RWPE2 (cell line): Measurements from ENCODE around the gene OR2F2.

Source experiments
- ATAC-seq: fragments of 200-7000 bp; cut with Tn5 transposase; 3 replicates; pipeline ENCODE4 v1.9.1; 2021; ENCODE audit warnings: low read depth
- DNase-seq: peaks from one replicate; pipeline ENCODE4 v3.0.0-alpha.2; 2020; ENCODE audit warnings: low spot score
- H3K27ac ChIP-seq: fragments of 450-650 bp; 2 replicates; pipeline ENCODE4 v1.5.1; 2017; ENCODE audit warnings: mild to moderate bottlenecking; ENCODE audit not compliant: poor library complexity, severe bottlenecking
- H3K27me3 ChIP-seq: fragments of 250-450 bp; sonication (Bioruptor Pico); 2 replicates; pipeline ENCODE4 v1.5.1; 2021; ENCODE audit warnings: mild to moderate bottlenecking, moderate library complexity; ENCODE audit not compliant: insufficient read depth, poor library complexity, severe bottlenecking
- H3K36me3 ChIP-seq: fragments of 250-450 bp; sonication (Bioruptor Pico); 2 replicates; pipeline ENCODE4 v1.5.1; 2020; ENCODE audit warnings: low read depth, mild to moderate bottlenecking, moderate library complexity
- H3K4me1 ChIP-seq: fragments of 250-450 bp; sonication (Bioruptor Pico); 2 replicates; pipeline ENCODE4 v1.5.1; 2021; ENCODE audit warnings: mild to moderate bottlenecking, moderate library complexity; ENCODE audit not compliant: insufficient read depth, poor library complexity, severe bottlenecking
- H3K4me3 ChIP-seq: fragments of 250-450 bp; sonication (Bioruptor Pico); 2 replicates; pipeline ENCODE4 v1.5.1; 2021; ENCODE audit warnings: mild to moderate bottlenecking, moderate library complexity; ENCODE audit not compliant: severe bottlenecking
- H3K9me3 ChIP-seq: fragments of 250-450 bp; sonication (Bioruptor Pico); 2 replicates; pipeline ENCODE4 v1.5.1; 2021; ENCODE audit warnings: mild to moderate bottlenecking, moderate library complexity; ENCODE audit not compliant: severe bottlenecking
- CTCF ChIP-seq: fragments of 450-650 bp; IDR thresholded peaks from one replicate; pipeline ENCODE4 v1.5.1; 2017; ENCODE audit warnings: mild to moderate bottlenecking, moderate library complexity; ENCODE audit not compliant: poor library complexity, severe bottlenecking

Gene OR2F2

GRCh38 chr7:143900230-143900766 is 34.7 kb upstream of the OR2F2 start:
- TF ChIP-seq CTCF, result no peak
- Histone ChIP-seq H3K36me3 (no peaks in the 10 kb centered on the region; the same call in 1 of the 2 replicates), H3K27me3 (no peaks in the 10 kb centered on the region), H3K4me3 (peak overlapping the region; percentile 64), H3K4me1 (peaks cover 14% of the 10 kb centered on the region), H3K27ac (peak overlapping the region; percentile 77), H3K9me3 (no peaks in the 10 kb centered on the region)
- DNase-seq (no peak), ATAC-seq (no peak; the same call in 2 of the 3 replicates)

GRCh38 chr7:143901332-143901667 is 33.7 kb upstream of the OR2F2 start:
- TF ChIP-seq CTCF, result no peak
- ATAC-seq (peak; percentile 43), DNase-seq (no peak)
- peaks cover 14% of the 10 kb centered on the region for H3K4me1 ChIP-seq
- peak overlapping the region; percentile 64 for H3K4me3 ChIP-seq
- no peaks in the 10 kb centered on the region for H3K9me3 ChIP-seq
- H3K27ac ChIP-seq, result peak overlapping the region; percentile 77
- H3K36me3 ChIP-seq, result no peaks in the 10 kb centered on the region
- no peaks in the 10 kb centered on the region for H3K27me3 ChIP-seq

GRCh38 chr7:143901668-143902331 is 33.2 kb upstream of the OR2F2 start, which contains the start of gene TCAF1:
TSS of gene TCAF1 (minus strand) at chr7:143902176. CDS start at chr7:143876608, 25,568 bp downstream.
- DNase-seq, result peak; percentile 94
- H3K36me3 ChIP-seq, result no peaks in the 10 kb centered on the region
- ATAC-seq, result peak; percentile 92
- TF ChIP-seq CTCF, result peak; percentile 61
- H3K27ac ChIP-seq, result peak within 1 kb of the TSS; percentile 77
- peak within 1 kb of the TSS; percentile 64 for H3K4me3 ChIP-seq
- peaks cover 14% of the 10 kb centered on the region for H3K4me1 ChIP-seq
- H3K9me3 ChIP-seq, result no peaks in the 10 kb centered on the region
- H3K27me3 ChIP-seq, result no peaks in the 10 kb centered on the region

GRCh38 chr7:143902332-143902899 is 32.6 kb upstream of the OR2F2 start:
- H3K27me3 ChIP-seq, result no peaks in the 10 kb centered on the region
- ATAC-seq, result no peak
- no peak for TF ChIP-seq CTCF
- H3K4me3 ChIP-seq, result peak overlapping the region; percentile 64
- H3K9me3 ChIP-seq, result no peaks in the 10 kb centered on the region
- DNase-seq, result no peak
- peaks cover 14% of the 10 kb centered on the region for H3K4me1 ChIP-seq
- H3K36me3 ChIP-seq, result no peaks in the 10 kb centered on the region
- peak overlapping the region; percentile 77 for H3K27ac ChIP-seq

GRCh38 chr7:143905509-143905908 is 29.5 kb upstream of the OR2F2 start:
- Histone ChIP-seq H3K27ac (no peak overlapping the region), H3K4me1 (peaks cover 1% of the 10 kb centered on the region), H3K36me3 (no peaks in the 10 kb centered on the region), H3K27me3 (no peaks in the 10 kb centered on the region), H3K9me3 (no peaks in the 10 kb centered on the region), H3K4me3 (no peak overlapping the region)
- DNase-seq (no peak), ATAC-seq (no peak)
- TF ChIP-seq CTCF, result no peak
